Measurements from ENCODE around the gene GRID1. TPM values are rescaled to one million over a fixed set of nuclear protein-coding genes. Genes with fewer than 3 reads are reported as not detected.

GRID1 gene
- 1 to 10 TPM in 10 of 12 donors, not detected in 2; 3.0 to 7.0 (median 4.9) TPM for polyA plus RNA-seq (ENCODE audit: insufficient read length in 12 of 12)
- long read RNA-seq, donor 1 = 0 reads
- long read RNA-seq, donor 2 = 0 reads
- long read RNA-seq, donor 3 = 0 reads
- long read RNA-seq, donor 4 = 0 reads
- long read RNA-seq, donor 5 = 0 reads
- long read RNA-seq, donor 6 = 0 reads
- long read RNA-seq, donor 7 = 0 reads
- long read RNA-seq, donor 8 = 0 reads
- long read RNA-seq, donor 9, partial matches to known transcripts = 0 of 1 reads
- long read RNA-seq, donor 9, other reads (novel, unspliced or antisense) = 0 of 1 reads
- long read RNA-seq, donor 10 = 0 reads
- long read RNA-seq, donor 11 = 0 reads

- DNase-seq = peak; percentile 46
Measured at GRCh38 chr10:86366033-86366901, at the start of gene GRID1. Gene GRID1 (minus strand): TSS chr10:86366795.

- no peak for DNase-seq
Measured at GRCh38 chr10:86415583-86415982, 49.0 kb upstream of the GRID1 start.

- DNase-seq = no peak
Measured at GRCh38 chr10:86415116-86415515, 48.5 kb upstream of the GRID1 start.

GRCh38 chr10:86413046-86413728 lies 46.6 kb upstream of the GRID1 start:
- no peak for DNase-seq

GRCh38 chr10:86411852-86412560 lies 45.4 kb upstream of the GRID1 start:
- DNase-seq = no peak

- no peak for DNase-seq
Measured at GRCh38 chr10:86411281-86411841, 44.8 kb upstream of the GRID1 start.

GRCh38 chr10:86410542-86411124 lies 44.0 kb upstream of the GRID1 start:
- no peak for DNase-seq

GRCh38 chr10:86409183-86409582 lies 42.6 kb upstream of the GRID1 start:
- DNase-seq = no peak

GRCh38 chr10:86403183-86403797 lies 36.7 kb upstream of the GRID1 start:
- no peak for DNase-seq

GRCh38 chr10:86402283-86402941 lies 35.8 kb upstream of the GRID1 start:
- DNase-seq = peak; percentile 20

- DNase-seq = no peak
Measured at GRCh38 chr10:86401588-86402282, 35.1 kb upstream of the GRID1 start.

- DNase-seq = peak; percentile 19
Measured at GRCh38 chr10:86400705-86401587, 34.4 kb upstream of the GRID1 start.

- peak; percentile 89 for DNase-seq
Measured at GRCh38 chr10:86399879-86400704, 33.5 kb upstream of the GRID1 start.

GRCh38 chr10:86399514-86399878 lies 32.9 kb upstream of the GRID1 start:
- DNase-seq = no peak

GRCh38 chr10:86397120-86397519 lies 30.5 kb upstream of the GRID1 start:
- no peak for DNase-seq

- no peak for DNase-seq
Measured at GRCh38 chr10:86393862-86394455, 27.4 kb upstream of the GRID1 start.

GRCh38 chr10:86393362-86393761 lies 26.8 kb upstream of the GRID1 start:
- DNase-seq = no peak
